CMK (cell line): Measurements from ENCODE around the gene CHRM2.

Experiments
- DNase-seq: peaks from one replicate; pipeline ENCODE4 v3.0.0-alpha.2; 2010; ENCODE audit warnings: low read depth

CHRM2 gene

DNA sequence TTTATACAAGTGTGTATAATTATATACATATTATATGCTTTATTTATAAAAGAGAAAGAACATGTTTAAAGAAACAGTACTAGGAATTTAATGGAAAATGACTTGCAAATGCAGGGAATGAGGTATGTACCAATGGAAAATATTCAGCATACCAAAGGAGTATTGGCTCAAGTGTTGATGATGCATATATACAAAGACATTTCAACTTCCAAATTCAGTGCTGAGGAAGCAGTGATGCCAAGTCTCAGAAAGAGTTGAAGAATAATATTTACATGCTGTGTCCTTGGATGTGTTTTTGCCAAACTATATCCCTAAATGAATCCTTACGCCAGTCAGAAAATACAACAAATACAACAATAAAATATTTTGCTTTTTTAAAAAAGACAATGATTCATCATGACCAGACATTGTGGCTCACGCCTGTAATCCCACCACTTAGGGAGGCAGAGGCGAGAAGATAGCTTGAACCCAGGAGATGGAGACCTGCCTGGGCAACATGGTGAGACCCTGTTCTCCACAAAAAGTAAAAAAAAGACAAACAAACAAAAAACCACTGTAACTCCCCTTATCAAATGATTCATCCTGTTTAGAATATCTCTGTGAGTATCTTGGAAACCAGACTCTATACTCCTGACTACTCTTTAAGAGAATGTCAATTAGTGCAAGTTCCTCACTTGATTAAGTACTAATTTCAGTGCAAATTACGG is 157.2 kb downstream of the CHRM2 start:
- DNase-seq: no peak

DNA sequence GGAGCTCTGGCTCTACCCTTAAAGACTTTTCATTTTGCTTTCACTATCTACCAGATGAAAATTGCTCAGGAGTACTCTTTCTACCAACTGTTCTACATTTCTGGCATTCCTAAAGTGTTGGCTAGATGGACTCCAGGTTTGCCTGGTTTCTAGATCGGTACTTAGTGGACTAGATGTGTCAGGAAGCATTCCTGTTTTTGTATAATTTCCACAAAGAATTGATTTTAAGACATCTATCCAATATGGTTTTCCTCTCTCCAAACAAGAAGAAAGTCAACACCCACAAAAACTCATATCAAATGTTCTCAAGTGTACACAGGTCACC is 157.7 kb downstream of the CHRM2 start:
- DNase-seq: no peak

DNA sequence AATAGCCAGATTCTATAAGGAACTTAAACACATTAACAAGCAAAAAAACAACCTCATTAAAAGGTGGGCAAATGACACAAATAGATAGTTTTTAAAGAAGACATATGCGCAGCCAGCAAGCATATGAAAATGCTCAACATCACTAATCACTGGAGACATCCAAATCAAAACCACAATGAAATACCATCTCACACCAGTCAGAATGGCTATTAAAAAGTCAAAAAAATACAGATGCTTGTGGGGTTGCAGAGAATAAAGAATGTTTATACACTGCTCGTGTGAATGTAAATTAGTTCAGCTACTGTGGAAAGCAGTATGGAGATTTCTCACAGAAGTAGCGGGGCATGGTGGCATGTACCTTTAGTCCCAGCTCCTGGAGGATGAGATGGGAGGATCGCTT is 164.0 kb downstream of the CHRM2 start:
- no peak for DNase-seq

DNA sequence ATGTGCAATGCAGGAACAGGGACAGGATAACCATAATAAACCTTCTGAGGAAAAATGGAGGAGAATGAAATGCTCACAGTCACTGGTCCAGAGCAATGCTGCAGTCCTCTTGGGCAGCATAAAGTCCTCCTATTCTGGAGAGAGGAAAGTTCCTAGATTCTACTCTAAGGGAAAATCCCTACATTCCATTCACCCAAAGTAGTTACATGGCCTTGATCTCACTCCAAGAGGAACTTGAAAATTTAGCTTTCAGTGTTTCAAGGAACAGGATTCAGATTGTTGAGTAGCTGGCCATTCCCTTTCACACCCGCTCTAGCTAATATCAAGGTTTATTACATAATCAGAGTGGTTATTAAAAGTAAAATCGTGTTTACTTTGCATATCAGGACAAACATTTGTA is 168.3 kb downstream of the CHRM2 start:
- no peak for DNase-seq

DNA sequence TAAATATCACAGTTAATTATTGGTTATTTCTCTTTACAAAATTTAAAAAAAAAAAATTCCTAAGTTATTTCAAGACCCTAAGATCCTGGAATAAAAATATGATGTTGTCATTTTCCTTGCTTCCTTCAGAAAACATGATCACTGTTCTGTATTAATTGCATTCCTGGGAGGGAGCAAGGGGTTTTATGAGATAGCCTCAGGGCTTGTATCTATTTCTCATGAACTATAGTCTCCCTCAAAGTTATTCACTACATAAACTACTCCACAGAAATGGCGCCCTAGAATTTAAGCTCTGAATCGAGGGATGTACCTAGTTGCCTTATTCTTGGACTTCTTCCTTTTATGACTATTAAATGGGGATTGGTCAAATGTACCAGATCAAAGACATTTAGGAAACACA is 170.3 kb downstream of the CHRM2 start:
- no peak for DNase-seq

DNA sequence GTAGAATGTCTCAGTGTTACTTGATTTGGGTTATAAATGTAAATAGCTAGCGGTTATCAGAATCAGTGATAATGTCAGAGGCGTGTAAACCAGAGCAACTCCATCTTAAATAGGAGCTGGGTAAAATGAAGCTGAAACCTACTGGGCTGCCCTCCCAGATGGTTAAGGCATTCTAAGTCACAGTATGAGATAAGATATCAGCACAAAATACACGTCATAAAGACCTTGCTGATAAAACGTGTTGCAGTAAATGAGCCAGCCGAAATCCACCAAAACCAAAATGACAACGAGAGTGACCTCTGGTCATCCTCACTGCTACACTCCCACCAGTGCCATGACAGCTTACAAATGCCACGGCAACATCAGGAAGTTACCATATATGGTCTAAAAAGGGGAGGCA is 172.3 kb downstream of the CHRM2 start:
- no peak for DNase-seq

DNA sequence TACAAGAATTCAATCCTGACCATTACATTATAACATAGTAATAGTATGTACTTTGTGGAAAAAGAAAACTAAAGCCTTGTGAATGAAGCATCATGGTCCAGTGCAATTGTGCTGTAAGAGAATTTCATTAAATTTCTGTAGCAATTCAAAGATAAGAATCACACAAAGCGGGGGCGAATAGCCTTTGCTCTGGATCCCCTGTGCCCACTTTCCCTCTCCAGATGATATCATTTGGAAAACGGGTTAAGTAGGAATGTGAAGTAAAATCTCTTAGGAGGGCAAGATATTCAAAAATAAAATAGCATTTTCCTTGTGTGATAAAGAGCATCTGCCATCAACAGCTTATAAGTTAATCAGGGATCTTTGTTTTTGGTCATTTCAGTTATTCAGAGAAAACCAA is 177.1 kb downstream of the CHRM2 start:
- DNase-seq: no peak

DNA sequence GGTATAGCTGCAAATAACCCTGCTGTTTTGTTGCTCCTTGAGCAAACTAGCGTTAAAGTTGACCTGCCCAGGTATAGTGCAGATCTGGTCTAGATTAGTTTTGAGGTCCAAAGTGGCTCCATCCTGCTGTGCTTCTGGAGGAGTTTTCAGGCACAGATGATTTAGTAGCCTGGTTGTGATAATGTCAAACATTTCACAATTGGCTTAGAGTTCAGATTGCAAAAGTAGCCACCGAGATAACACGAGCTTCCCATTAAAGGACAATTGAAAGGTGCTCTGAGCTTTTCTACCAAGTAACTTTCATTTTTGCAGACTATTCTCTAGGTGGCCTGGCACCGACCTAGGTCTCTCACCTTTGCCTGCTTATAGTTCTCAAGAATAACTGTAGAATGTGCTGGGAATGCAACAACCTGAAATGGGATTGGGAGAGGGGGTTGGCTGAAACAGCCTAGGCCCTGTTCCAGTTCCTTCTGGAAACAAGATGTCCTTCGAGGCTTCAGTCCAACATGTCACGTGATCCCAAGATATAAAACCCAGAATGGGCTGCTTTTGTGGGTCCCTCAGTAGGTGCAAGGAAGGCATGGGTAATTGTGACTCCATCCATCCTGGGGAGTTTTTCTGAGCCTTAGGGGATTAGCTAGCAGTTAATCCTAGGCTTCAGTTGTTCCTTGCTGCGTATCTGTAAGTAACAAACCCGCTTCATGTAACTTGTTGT is 201.0 kb downstream of the CHRM2 start:
- no peak for DNase-seq
